Anterior cingulate cortex (tissue), 58 donors: ENCODE results near the gene AASDH.
A peak's percentile ranks its signal among the peaks of the same experiment; 100 is the strongest.

Experiments
- DNase-seq, 58 donors: peaks; one replicate each; lab custom pipeline; 2025; lab: John Stamatoyannopoulos, UW

The AASDH gene

GRCh38 chr4:56293121-56293520, 94.2 kb downstream of the AASDH start:
- DNase-seq, result no peak

GRCh38 chr4:56289934-56290333, 97.4 kb downstream of the AASDH start:
- peak in 2 of 58 donors; percentile 11 to 12 for DNase-seq

GRCh38 chr4:56288663-56289062, 98.6 kb downstream of the AASDH start:
- DNase-seq, result no peak
